Right lobe of liver (tissue), 4 donors: ENCODE measurements around the gene DYNC1LI1.
"Not testable (repeated sequence)": the region's sequence is repeated elsewhere in the genome, so short reads cannot be mapped to it uniquely, and the experiment has no call there.

Experiments used
- CTCF ChIP-seq, 4 donors: fragments of 200-600 bp in 3 of 4; fragments of 450-650 bp in 1 of 4; IDR thresholded peaks; one replicate each; pipeline versions ENCODE4 v1.5.1 to v1.8.0; 2016 to 2022; ENCODE audit warnings: antibody characterized with exemption in 4 of 4, mild to moderate bottlenecking in 2 of 4
- POLR2A ChIP-seq: fragments of 450-650 bp; IDR thresholded peaks from one replicate; pipeline ENCODE4 v1.6.1; 2017; ENCODE audit warnings: antibody characterized with exemption, mild to moderate bottlenecking
- donor health status: DM: no; HTN: no; CAD: no.
- donor health status: DM: no; HTN: no; CAD: no.
- donor health status: DM: no; HTN: yes; CAD: no.

GRCh38 chr3:32518921-32519320, 51.7 kb downstream of the DYNC1LI1 start:
- not testable (repeated sequence) for TF ChIP-seq CTCF (IDR thresholded peaks at IDR 0.05); POLR2A
